Kidney epithelial cell (primary cell): ENCODE results near the gene EYA4. TPM values are rescaled to one million over a fixed set of nuclear protein-coding genes. Genes with fewer than 3 reads are reported as not detected.

Source experiments
- DNase-seq: peaks from one replicate; pipeline ENCODE4 v3.0.0-alpha.2; 2010; ENCODE audit warnings: low read depth
- H3K27me3 ChIP-seq: 2 replicates; pipeline ENCODE4 v1.6.0; 2011; ENCODE audit warnings: low read length; ENCODE audit not compliant: control insufficient read depth, insufficient read depth
- H3K36me3 ChIP-seq: 2 replicates; pipeline ENCODE4 v1.5.1; 2011; ENCODE audit warnings: low read length; ENCODE audit not compliant: control insufficient read depth, insufficient read depth
- H3K4me3 ChIP-seq: 2 replicates; pipeline ENCODE4 v1.5.1; 2011; ENCODE audit warnings: low read depth, mild to moderate bottlenecking, control low read depth, low read length
- CTCF ChIP-seq: IDR thresholded peaks from 2 replicates; pipeline ENCODE4 v1.5.1; 2011; ENCODE audit warnings: mild to moderate bottlenecking, moderate library complexity, low read length, control low read depth, inconsistent platforms; ENCODE audit not compliant: insufficient read depth, poor library complexity, severe bottlenecking
- total RNA-seq: library from RNA; depleted of rRNA; stranded (reverse); fragments of >200 nt; gene quantifications from 2 replicates; pipeline ENCODE4 v1.2.3, GENCODE V29; 2015

Gene EYA4
- total RNA-seq, 1 donor from 2014 or later = 0.58 TPM

- H3K4me3 ChIP-seq = no peak overlapping the region
- DNase-seq = no peak
- TF ChIP-seq CTCF = no peak
These were observed 237.5 kb downstream of the EYA4 start for GRCh38 chr6:133478673-133479072.

GRCh38 chr6:133487174-133487573 lies 246.0 kb downstream of the EYA4 start:
- Histone ChIP-seq H3K4me3 (no peak overlapping the region), H3K27me3 (no peaks in the 10 kb centered on the region), H3K36me3 (no peaks in the 10 kb centered on the region)
- DNase-seq = no peak
- TF ChIP-seq CTCF = no peak

More at GRCh38 chr6:133478673-133479072, 237.5 kb downstream of the EYA4 start:
- H3K27me3 ChIP-seq = no peaks in the 10 kb centered on the region
- no peaks in the 10 kb centered on the region for H3K36me3 ChIP-seq

GRCh38 chr6:133495205-133495903 lies 254.2 kb downstream of the EYA4 start:
- Histone ChIP-seq H3K4me3 (no peak overlapping the region), H3K27me3 (no peaks in the 10 kb centered on the region), H3K36me3 (no peaks in the 10 kb centered on the region)
- no peak for DNase-seq
- TF ChIP-seq CTCF = no peak

- no peaks in the 10 kb centered on the region for H3K27me3 ChIP-seq
- H3K36me3 ChIP-seq = no peaks in the 10 kb centered on the region
- TF ChIP-seq CTCF = no peak
- no peak for DNase-seq
- no peak overlapping the region for H3K4me3 ChIP-seq
These were observed 258.5 kb downstream of the EYA4 start for GRCh38 chr6:133499662-133500061.

GRCh38 chr6:133501675-133502270 lies 260.6 kb downstream of the EYA4 start:
- Histone ChIP-seq H3K36me3 (no peaks in the 10 kb centered on the region), H3K4me3 (no peak overlapping the region), H3K27me3 (no peaks in the 10 kb centered on the region)
- DNase-seq = no peak
- TF ChIP-seq CTCF = no peak
